ENCODE results near the gene TAS1R2. TPM values are rescaled to one million over a fixed set of nuclear protein-coding genes. Genes with fewer than 3 reads are reported as not detected.

Gene TAS1R2
- total and polyA plus RNA-seq, 9 of the 15 experiments (the other 6 are each of a cell fraction or from before 2014, with no cell fraction given): not detected

DNA sequence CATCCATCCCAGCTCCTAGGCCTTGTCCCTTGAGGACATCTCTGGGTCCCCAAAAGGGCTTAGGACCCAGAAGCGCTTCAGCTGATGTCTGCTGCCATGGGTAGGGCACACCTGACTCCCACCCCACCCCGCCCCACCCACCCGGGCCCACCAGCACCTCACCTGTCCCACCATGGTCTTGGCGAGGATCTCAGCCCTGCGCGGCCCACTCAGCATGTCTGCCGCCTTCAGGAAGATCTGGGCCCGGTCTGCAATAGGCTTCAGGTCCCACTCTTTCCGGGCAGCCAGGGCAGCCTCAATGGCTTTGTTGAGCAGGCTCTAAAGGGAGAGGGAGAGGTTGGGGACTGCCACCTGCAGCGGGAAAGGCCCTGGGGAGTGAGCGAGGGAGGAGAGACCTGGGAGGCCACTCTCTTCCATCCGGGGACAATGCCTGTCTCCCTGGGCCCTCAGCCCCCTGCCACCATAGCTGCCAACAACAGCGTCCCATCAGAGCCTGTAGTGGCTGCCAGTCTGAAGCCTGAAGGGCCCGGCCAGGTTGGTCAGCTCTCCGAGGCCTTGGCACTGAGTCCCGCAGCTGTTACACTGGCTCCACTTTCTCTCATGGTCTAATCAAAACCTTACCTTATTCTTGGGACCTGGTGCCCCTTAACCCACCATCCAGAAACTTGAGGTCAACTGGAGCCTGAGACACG, 26.0 kb upstream of the TAS1R2 start (continued):
- TF ChIP-seq SREBF2 (CRISPR knock-in tag; IDR thresholded peaks at IDR 0.05) (no peak), KLF1 (tag; IDR thresholded peaks at IDR 0.05) (no peak), TSC22D4 (tag; IDR thresholded peaks at IDR 0.05) (no peak)

DNA sequence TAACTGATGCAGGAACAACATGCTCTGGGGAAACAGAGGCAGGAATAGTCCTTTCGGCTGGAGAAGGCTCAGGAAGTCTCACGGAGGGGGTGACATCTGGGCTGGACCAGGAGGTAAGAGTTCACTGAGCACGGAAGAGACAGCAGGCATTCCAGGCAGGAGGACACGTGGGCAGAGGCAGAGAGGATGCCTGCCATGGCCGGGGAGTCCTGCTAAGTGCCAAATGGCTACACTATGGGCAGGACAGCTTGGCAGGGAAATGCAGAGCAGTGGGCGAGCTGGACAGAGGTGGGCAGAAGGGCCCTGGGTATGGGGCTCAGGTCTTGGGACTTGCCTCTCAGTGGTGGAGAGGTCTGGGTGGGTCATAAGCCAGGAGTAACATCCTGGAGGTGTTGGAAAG, 25.3 kb upstream of the TAS1R2 start:
- Histone ChIP-seq H2AFZ (ENCODE audit: low read depth, low read length) (no peak overlapping the region), H3K9me1 (ENCODE audit: control insufficient read depth, insufficient read depth, low read length) (no peaks in the 10 kb centered on the region), H3K4me2 (ENCODE audit: insufficient read depth, low read length) (no peak overlapping the region), H3K79me2 (ENCODE audit: control insufficient read depth, insufficient read depth, low read length) (no peaks in the 10 kb centered on the region), H3K4me1 (replicated peaks in 1 of 2; ENCODE audit: control insufficient read depth in 2 of 2, insufficient read depth in 2 of 2, low read length in 2 of 2) (peaks cover 0 to 9% of the 10 kb centered on the region in 2 experiments; a peak in 1 of 5 replicates), H3K27ac (ENCODE audit: extremely low read depth, low read depth, low read length) (no peak overlapping the region), H3K27me3 (ENCODE audit: control insufficient read depth in 2 of 2, insufficient read depth in 2 of 2, low read length in 2 of 2) (no peaks in the 10 kb centered on the region), H3K9me3 (replicated peaks; ENCODE audit: control insufficient read depth, insufficient read depth, low read depth, low read length) (no peaks in the 10 kb centered on the region), H4K20me1 (replicated peaks; ENCODE audit: control insufficient read depth, insufficient read depth, low read length) (peaks cover 3% of the 10 kb centered on the region; the same call in 1 of the 2 replicates), H3K4me3 (no peak overlapping the region), H3K36me3 (ENCODE audit: control insufficient read depth, insufficient read depth, low read length) (peaks cover 12% of the 10 kb centered on the region; the same call in 1 of the 3 replicates), H3K9ac (ENCODE audit: insufficient read depth in 1 of 2, low read depth in 2 of 2, low read length in 2 of 2) (no peak overlapping the region)
- BruUV-seq (replicated peaks): no TSS peak
- ChIA-PET POLR2A (interaction anchor here (0.6 to 1.1 kb wide), 4 partner anchors 8 to 358 kb away, joined by 3 to 5 read pairs (median 3); no protein-coding TSS in a partner anchor), CTCF (ENCODE audit: low intra/inter-chr PET ratio) (interaction anchor here (0.7 to 7.0 kb wide), 6 partner anchors 18 to 766 kb away, joined by 3 to 108 read pairs (median 4); partner anchors contain the start of gene ALDH4A1)
- DNase-seq (ENCODE audit: extremely low read depth in 1 of 4, low spot score in 3 of 4): no peak
- intact Hi-C loops (cut with micrococcal nuclease) (loop anchor here (1.0 kb wide), 1 partner anchor 29 kb away; no protein-coding TSS in a partner anchor), in situ Hi-C loops (cut with MboI) (loop anchor here (10.0 kb wide), 2 partner anchors 360 to 770 kb away; no protein-coding TSS in a partner anchor)
- ATAC-seq: no peak
- 46% methylated on average over 6 of the region's 6 CpGs for WGBS (ENCODE audit: insufficient coverage, low coverage, missing lambda C conversion rate)
- no peak for FAIRE-seq
- TF ChIP-seq ZNF140 (CRISPR knock-in tag; IDR thresholded peaks at IDR 0.05) (no peak), TAF9B (IDR thresholded peaks at IDR 0.05; ENCODE audit: partially characterized antibody) (no peak), ZNF282 (CRISPR knock-in tag; IDR thresholded peaks at IDR 0.05) (no peak), ZNF324 (CRISPR knock-in tag; IDR thresholded peaks at IDR 0.05) (no peak), HCFC1 (IDR thresholded peaks at IDR 0.05; ENCODE audit: low read depth, low read length) (no peak), MTF1 (CRISPR knock-in tag; IDR thresholded peaks at IDR 0.05; ENCODE audit: borderline replicate concordance) (no peak), ZNF551 (CRISPR knock-in tag; IDR thresholded peaks at IDR 0.05) (no peak), HLTF (IDR thresholded peaks at IDR 0.05) (no peak), CREBBP (IDR thresholded peaks at IDR 0.05; ENCODE audit: low read depth, low read length) (no peak)
- TF ChIP-seq, protein P1, sequence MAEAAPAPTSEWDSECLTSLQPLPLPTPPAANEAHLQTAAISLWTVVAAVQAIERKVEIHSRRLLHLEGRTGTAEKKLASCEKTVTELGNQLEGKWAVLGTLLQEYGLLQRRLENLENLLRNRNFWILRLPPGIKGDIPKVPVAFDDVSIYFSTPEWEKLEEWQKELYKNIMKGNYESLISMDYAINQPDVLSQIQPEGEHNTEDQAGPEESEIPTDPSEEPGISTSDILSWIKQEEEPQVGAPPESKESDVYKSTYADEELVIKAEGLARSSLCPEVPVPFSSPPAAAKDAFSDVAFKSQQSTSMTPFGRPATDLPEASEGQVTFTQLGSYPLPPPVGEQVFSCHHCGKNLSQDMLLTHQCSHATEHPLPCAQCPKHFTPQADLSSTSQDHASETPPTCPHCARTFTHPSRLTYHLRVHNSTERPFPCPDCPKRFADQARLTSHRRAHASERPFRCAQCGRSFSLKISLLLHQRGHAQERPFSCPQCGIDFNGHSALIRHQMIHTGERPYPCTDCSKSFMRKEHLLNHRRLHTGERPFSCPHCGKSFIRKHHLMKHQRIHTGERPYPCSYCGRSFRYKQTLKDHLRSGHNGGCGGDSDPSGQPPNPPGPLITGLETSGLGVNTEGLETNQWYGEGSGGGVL (CRISPR knock-in tag; IDR thresholded peaks at IDR 0.05): no peak
- TF ChIP-seq, protein P2, sequence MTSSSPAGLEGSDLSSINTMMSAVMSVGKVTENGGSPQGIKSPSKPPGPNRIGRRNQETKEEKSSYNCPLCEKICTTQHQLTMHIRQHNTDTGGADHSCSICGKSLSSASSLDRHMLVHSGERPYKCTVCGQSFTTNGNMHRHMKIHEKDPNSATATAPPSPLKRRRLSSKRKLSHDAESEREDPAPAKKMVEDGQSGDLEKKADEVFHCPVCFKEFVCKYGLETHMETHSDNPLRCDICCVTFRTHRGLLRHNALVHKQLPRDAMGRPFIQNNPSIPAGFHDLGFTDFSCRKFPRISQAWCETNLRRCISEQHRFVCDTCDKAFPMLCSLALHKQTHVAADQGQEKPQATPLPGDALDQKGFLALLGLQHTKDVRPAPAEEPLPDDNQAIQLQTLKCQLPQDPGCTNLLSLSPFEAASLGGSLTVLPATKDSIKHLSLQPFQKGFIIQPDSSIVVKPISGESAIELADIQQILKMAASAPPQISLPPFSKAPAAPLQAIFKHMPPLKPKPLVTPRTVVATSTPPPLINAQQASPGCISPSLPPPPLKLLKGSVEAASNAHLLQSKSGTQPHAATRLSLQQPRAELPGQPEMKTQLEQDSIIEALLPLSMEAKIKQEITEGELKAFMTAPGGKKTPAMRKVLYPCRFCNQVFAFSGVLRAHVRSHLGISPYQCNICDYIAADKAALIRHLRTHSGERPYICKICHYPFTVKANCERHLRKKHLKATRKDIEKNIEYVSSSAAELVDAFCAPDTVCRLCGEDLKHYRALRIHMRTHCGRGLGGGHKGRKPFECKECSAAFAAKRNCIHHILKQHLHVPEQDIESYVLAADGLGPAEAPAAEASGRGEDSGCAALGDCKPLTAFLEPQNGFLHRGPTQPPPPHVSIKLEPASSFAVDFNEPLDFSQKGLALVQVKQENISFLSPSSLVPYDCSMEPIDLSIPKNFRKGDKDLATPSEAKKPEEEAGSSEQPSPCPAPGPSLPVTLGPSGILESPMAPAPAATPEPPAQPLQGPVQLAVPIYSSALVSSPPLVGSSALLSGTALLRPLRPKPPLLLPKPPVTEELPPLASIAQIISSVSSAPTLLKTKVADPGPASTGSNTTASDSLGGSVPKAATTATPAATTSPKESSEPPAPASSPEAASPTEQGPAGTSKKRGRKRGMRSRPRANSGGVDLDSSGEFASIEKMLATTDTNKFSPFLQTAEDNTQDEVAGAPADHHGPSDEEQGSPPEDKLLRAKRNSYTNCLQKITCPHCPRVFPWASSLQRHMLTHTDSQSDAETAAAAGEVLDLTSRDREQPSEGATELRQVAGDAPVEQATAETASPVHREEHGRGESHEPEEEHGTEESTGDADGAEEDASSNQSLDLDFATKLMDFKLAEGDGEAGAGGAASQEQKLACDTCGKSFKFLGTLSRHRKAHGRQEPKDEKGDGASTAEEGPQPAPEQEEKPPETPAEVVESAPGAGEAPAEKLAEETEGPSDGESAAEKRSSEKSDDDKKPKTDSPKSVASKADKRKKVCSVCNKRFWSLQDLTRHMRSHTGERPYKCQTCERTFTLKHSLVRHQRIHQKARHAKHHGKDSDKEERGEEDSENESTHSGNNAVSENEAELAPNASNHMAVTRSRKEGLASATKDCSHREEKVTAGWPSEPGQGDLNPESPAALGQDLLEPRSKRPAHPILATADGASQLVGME (CRISPR knock-in tag; IDR thresholded peaks at IDR 0.05): no peak
